Fibroblast of lung (primary cell): ENCODE measurements around the gene MAP4K2.

Source experiments
- CTCF ChIP-seq, 2 donors: IDR thresholded peaks in 1 of 2; conservative IDR thresholded peaks in 1 of 2; 1 replicate in 1 of 2; 2 replicates in 1 of 2; pipeline ENCODE4 v1.5.1; 2011 to 2012; ENCODE audit warnings: low read length in 2 of 2, control low read depth in 1 of 2, inconsistent platforms in 1 of 2, low read depth in 1 of 2, mild to moderate bottlenecking in 1 of 2
- EZH2 ChIP-seq: IDR thresholded peaks from 2 replicates; pipeline ENCODE4 v1.5.1; 2012; ENCODE audit warnings: low read length, control low read depth, mild to moderate bottlenecking; ENCODE audit errors: missing control alignments

GRCh38 chr11:64834723-64835615 is 32.0 kb upstream of the MAP4K2 start:
- TF ChIP-seq EZH2 = no peak
- TF ChIP-seq CTCF (conservative IDR thresholded peaks at IDR 0.05 in 1 of 2, IDR thresholded peaks at IDR 0.05 in 1 of 2; ENCODE audit: low read depth in 1 of 2, low read length in 2 of 2) = no peak
